Mucosa of descending colon (tissue), 3 donors: ENCODE results near the gene HLCS. TPM values are rescaled to one million over a fixed set of nuclear protein-coding genes. Genes with fewer than 3 reads are reported as not detected.

ENCODE experiments used
- ATAC-seq: fragments of 200-7000 bp; cut with Tn5 transposase; one replicate; pipeline ENCODE4 v1.9.1; 2020; ENCODE audit warnings: mild to moderate bottlenecking, moderate library complexity
- DNase-seq, 3 donors: peaks; one replicate each; pipeline ENCODE4 v3.0.0-alpha.2; 2020
- H3K36me3 ChIP-seq: fragments of 200-600 bp; one replicate; pipeline ENCODE4 v1.8.0; 2021; ENCODE audit warnings: low read depth, mild to moderate bottlenecking
- H3K4me1 ChIP-seq: fragments of 200-600 bp; one replicate; pipeline ENCODE4 v1.8.0; 2021; ENCODE audit warnings: low read depth, mild to moderate bottlenecking
- H3K4me3 ChIP-seq: fragments of 200-600 bp; one replicate; pipeline ENCODE4 v1.8.0; 2021; ENCODE audit warnings: mild to moderate bottlenecking
- H3K9me3 ChIP-seq: fragments of 200-600 bp; one replicate; pipeline ENCODE4 v1.8.0; 2021; ENCODE audit warnings: mild to moderate bottlenecking
- intact Hi-C, 2 donors: fragments of 100-400 bp; cut with DNase I in 1 of 2; cut with micrococcal nuclease in 1 of 2; formaldehyde crosslinking; loops; one replicate each; pipeline versions ENCODE4 v1.11.0 to v1.11.1; 2022; cut with DNase I, micrococcal nuclease
- total RNA-seq, 3 donors: library from RNA; stranded (reverse); fragmentation: NEBNext Ultra II Directional in 2 of 3; extraction: Animal tissue kit (Norgen Biotek cat#: 25700) in 2 of 3; gene quantifications; one replicate each; pipeline versions ENCODE4 v1.2.1 to v1.2.4, GENCODE V29; 2021 to 2023
- TF ChIP-seq, protein P1 (sequence below): fragments of 200-600 bp; IDR thresholded peaks from one replicate; pipeline ENCODE4 v1.8.0; 2022; ENCODE audit warnings: antibody characterized with exemption, mild to moderate bottlenecking
- donor health status: DM: no; HTN: no; CAD: no; lungs with moderate emphysema.
- donor health status: DM: no; HTN: no; CAD: no.
- donor health status: DM: no; HTN: yes; CAD: no.

Gene HLCS
- total RNA-seq, 3 donors from 2014 or later = 13.3 to 16.7 (median 14.9) TPM

DNA sequence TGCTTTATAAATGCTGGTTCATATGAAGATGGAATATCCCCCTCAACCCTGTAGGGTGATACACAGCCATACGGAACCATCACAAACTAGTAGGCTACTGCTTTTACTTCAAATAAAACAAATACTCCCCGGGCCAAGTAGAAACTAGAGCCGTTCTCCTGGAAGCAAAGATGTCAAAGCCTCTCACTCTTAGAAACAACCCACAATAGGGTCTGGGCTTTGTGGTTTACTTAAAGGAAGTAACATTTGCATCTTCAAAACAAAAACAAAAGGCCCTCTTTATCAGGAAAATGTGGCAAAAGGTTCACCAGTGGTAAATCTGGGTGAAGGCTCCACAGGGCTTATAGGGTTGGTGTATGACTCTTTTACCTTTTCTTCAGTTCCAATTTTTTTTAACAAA is 49.8 kb downstream of the HLCS start:
- ATAC-seq = no peak
- H3K9me3 ChIP-seq = no peaks in the 10 kb centered on the region

DNA sequence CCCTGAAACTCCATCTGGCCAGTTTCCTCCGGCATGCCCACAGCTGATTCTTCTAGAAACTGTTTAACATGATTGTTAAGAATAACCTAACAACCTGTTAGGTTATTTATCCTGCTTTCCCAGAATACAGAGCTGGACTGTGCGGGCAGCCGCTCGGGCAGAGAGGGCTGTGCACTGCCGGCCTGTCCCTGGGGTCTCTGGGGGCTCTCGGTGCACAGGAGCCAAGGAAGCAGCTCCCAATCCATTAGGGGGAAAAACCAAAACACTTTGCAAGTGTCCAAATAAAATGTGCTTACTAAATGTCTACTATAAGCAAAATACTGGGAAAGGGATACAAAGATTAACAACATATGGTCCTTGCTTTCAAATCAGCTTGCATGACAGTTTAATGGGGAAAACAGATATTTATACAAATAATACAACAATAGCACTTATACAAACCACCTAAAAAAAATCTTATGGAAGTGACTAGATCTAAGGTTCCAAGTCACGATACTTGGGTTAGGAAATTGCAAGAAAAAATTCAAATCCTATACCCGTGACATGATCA is 50.7 kb downstream of the HLCS start:
- H3K4me3 ChIP-seq = no peak overlapping the region
- TF ChIP-seq, protein P1, sequence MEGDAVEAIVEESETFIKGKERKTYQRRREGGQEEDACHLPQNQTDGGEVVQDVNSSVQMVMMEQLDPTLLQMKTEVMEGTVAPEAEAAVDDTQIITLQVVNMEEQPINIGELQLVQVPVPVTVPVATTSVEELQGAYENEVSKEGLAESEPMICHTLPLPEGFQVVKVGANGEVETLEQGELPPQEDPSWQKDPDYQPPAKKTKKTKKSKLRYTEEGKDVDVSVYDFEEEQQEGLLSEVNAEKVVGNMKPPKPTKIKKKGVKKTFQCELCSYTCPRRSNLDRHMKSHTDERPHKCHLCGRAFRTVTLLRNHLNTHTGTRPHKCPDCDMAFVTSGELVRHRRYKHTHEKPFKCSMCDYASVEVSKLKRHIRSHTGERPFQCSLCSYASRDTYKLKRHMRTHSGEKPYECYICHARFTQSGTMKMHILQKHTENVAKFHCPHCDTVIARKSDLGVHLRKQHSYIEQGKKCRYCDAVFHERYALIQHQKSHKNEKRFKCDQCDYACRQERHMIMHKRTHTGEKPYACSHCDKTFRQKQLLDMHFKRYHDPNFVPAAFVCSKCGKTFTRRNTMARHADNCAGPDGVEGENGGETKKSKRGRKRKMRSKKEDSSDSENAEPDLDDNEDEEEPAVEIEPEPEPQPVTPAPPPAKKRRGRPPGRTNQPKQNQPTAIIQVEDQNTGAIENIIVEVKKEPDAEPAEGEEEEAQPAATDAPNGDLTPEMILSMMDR = no peak
- DNase-seq (no peak), ATAC-seq (no peak)
- intact Hi-C loops = no loop called here
- no peaks in the 10 kb centered on the region for H3K36me3 ChIP-seq
- no peaks in the 10 kb centered on the region for H3K4me1 ChIP-seq
- H3K9me3 ChIP-seq = no peaks in the 10 kb centered on the region

More for the DNA sequence above, 49.8 kb downstream of the HLCS start:
- Histone ChIP-seq H3K36me3 (no peaks in the 10 kb centered on the region), H3K4me1 (no peaks in the 10 kb centered on the region), H3K4me3 (no peak overlapping the region)
- no peak for DNase-seq
- TF ChIP-seq, protein P1 = no peak
- intact Hi-C loops = no loop called here

DNA sequence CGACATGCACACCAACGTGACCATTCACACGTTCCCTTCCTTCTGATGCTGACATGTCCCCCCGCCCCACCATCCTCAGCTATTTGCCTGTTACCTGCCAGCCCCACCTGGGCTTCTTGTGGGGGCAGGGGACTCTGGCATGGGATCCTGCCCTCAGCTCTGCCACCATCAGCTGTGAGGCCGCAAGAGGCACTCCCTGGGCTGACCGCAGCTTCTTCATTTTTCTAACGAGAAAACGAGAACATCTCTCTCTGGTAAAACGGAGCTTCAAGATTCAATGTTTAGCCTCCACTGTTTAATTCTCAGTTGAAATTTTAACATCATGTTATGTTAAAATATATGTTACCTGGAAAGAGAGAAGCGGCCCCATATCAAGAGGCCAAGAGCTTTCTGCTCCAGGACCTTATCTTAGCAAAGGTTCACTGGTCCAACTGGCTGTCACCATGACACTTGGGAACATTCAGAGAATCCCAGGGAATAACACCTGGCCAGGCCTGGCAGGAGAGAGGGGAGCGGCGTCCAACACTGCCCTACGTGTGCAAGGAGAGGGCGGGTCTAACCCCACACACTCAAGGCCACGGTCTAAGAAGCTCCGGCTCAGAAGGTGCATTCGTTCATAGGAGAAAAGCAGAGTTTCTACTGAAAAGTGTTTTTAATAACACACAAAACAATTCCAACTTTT is 51.3 kb downstream of the HLCS start:
- no peaks in the 10 kb centered on the region for H3K9me3 ChIP-seq
- no peak for DNase-seq
- TF ChIP-seq, protein P1 = no peak
- H3K36me3 ChIP-seq = no peaks in the 10 kb centered on the region
- no peaks in the 10 kb centered on the region for H3K4me1 ChIP-seq
- no peak for ATAC-seq
- no peak overlapping the region for H3K4me3 ChIP-seq
- intact Hi-C loops = no loop called here

DNA sequence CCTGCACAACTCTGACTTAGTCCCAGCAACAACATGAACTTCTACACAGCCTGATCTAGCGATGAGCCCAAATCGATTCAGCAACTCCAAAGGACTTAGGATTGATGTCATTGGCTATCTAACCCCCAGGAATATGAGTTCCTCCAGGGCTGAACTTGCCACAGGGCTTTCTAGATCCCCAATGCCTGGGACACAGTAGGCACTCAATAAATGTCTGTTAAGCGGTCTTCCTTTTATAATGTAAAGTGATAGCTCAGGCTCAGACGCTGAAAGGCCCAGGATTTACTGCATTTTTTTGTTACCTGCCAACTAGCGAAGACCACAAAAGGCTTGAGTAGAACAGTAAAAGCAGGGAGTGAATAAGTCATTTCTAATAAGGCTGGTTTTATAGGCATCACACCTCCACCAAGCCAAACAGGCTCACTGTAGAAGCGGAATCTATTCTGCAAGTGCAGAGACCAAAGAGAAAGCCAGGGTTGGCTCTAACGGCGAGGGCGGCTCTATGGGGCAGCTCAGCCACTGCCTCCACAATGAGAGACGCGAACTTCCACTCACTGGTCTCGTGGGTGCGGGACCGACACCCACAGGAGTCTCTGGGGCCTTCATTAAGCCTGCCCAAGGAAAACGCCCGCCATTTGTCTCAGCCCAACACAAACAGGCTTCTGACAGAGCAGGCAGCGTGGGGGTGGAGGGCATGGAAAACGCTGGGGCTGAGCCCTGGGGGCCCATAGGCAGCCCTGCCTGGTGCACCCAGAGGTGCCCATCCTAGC is 52.0 kb downstream of the HLCS start:
- ATAC-seq (no peak), DNase-seq (no peak)
- H3K36me3 ChIP-seq = no peaks in the 10 kb centered on the region
- no peaks in the 10 kb centered on the region for H3K9me3 ChIP-seq
- intact Hi-C loops = no loop called here
- peaks cover 6% of the 10 kb centered on the region for H3K4me1 ChIP-seq
- H3K4me3 ChIP-seq = no peak overlapping the region
- TF ChIP-seq, protein P1 = no peak

DNA sequence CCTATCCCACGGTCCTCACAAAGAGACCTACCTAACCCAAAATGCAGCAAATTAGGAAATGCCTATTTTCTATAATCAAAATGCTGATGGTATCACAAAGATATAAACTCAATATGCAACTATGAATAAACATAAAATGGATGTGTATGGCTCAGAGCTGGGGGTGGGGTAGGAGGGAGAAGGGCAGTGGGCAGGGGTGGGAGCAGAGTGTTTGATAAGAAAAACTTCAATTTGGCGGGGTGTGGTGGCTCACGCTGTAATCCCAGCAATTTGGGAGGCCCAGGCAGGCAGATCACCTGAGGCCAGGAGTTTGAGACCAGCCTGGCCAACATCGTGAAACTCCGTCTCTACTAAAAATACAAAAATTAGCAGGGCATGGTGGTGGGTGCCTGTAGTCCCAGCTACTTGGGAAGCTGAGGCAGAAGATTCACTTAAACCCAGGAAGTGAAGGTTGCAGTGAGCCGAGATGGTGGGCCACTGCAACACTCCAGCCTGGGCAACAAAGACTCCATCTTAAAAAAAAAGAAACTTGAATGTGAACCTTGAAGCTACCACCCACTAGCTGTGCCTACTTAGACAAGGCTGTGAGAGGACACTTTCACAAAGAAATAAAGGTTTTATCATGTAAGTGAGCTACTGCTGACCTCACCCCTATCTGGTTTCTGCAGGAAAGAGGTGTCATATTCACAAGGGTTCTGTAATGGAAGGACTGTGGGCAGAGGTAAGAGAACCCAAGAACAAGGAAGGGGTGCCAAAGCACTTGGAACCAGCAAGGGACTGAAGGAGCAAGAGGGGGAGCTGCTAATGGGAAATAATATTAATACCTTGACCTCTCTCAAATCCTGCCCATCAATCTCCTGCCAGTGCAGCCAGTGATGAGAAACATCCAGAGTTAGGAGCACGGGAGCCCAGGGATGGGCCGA is 53.0 kb downstream of the HLCS start:
- Histone ChIP-seq H3K36me3 (no peaks in the 10 kb centered on the region), H3K4me3 (no peak overlapping the region), H3K9me3 (no peaks in the 10 kb centered on the region), H3K4me1 (peaks cover 6% of the 10 kb centered on the region)
- intact Hi-C loops = no loop called here
- DNase-seq (no peak), ATAC-seq (no peak)
- TF ChIP-seq, protein P1 = no peak
